GM19239 (cell line): ENCODE results near the gene LRRTM4.

Experiments
- DNase-seq: peaks from one replicate; pipeline ENCODE4 v3.0.0; 2011; ENCODE audit warnings: low spot score; ENCODE audit not compliant: insufficient read length
- FAIRE-seq: peaks from 2 replicates; lab custom pipeline; 2011; peaks lifted over from hg19 to GRCh38; lab: Jason Lieb, UNC

The LRRTM4 gene

DNA sequence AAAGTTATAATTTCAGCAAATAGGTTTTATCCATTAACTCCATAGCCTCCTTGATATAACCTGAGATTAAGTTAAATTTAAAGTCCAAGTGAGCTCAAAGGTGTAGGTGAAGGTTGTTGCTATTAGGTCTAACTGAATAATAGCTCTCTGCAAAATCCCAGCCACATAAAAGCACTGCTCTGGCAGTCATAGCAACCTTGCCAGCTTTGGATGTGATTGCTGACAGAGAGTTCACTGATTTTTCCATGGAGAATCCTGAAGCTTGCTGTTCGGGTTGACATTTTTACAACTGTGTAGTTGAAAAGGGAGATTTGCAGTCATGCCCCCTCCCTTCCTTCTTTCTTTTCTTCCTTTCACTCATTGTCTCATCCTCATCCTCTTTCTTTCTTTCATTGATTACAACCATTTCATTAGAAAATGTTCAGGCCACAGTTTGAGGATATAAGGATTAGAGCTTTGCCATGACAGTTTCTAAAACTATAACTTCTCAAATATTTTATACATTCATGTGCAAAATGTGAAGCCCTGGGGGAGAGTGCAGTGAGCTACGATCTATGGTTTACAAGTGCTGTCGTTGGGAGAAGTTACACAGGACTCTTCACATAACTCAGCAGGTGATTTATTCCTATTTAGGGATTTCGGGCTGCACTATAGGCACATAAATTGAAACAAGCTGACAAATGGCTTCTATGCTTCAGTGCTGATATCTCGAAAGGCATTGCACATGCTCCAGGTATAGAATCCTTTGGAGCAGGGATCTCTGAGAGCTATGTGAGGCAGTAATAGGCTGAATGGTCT lies 193.8 kb downstream of the LRRTM4 start:
- FAIRE-seq (no peak), DNase-seq (no peak)

DNA sequence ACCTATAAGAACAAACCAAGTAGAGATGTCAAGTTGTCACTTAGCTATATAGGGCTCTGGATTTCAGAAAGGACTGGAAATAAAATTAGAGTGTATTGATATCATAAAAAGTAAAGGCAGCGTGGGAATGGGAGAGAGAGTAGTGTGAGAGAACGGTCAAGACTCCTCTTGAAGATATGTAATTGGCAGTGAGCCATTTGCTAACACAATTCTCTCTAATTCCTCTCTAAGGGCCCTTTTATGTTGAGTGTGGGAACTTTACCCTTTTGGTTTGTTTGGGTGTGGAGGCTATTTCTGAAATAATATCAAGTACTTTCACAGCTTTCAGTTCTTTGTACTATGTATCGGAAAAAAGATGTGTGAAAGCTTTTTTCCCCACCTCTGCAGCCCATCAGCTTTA lies 196.8 kb downstream of the LRRTM4 start:
- DNase-seq (no peak), FAIRE-seq (no peak)

DNA sequence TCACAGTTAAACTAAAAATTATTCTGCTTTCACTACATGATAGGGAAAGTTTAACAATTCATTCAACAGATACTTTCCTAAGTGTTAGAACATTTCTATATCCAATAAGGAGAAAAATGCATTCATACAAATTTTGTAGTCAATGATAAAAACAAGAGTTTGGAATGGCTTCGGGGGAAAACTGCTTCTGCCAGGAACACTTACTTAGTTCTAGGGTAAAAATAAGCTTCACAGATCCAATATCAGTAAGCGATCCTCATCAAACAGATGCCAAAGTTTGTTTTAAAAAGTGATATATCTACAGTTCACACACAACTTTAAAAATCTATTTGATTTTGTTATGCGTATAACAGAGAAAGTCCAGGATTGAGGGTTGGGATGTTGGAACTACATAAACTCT lies 199.7 kb downstream of the LRRTM4 start:
- DNase-seq = no peak
- no peak for FAIRE-seq

DNA sequence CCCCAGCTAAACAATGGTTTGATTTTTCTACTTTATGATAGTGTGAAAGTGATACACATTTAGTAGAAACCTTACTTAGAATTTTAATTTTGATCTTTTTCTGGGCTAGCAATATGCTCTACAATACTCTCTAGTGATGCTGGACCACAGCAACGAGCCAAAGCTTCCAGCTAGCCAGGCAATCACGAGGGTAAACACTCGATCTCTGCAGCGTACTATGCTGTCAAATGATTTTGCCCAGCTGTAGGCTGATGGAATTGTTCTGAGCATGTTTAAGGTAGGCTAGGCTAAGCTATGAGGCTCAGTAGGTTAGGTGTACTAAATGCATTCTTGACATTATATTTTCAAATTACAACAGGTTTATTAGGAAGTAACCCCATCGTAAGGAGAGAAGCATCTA lies 207.5 kb downstream of the LRRTM4 start:
- DNase-seq = no peak
- FAIRE-seq = no peak

DNA sequence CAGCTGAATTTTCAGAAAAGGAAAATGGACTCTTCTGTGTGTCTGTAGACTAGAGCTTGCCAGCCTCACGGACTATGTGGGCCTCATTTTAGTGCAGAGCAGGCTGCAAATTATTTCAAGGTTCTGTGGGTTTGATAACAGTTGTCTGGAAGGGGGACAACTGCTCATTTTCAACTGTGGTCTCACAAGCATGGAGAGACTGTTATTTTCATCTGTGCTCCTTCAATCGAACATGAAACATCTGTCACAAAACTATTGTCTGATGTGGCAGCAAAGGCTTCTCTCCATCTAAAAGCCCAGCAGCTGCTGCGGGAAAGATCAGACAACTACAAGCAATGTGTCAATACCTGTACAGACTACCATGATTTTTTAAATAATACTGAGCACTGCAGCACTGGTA lies 211.8 kb downstream of the LRRTM4 start:
- no peak for FAIRE-seq
- no peak for DNase-seq

DNA sequence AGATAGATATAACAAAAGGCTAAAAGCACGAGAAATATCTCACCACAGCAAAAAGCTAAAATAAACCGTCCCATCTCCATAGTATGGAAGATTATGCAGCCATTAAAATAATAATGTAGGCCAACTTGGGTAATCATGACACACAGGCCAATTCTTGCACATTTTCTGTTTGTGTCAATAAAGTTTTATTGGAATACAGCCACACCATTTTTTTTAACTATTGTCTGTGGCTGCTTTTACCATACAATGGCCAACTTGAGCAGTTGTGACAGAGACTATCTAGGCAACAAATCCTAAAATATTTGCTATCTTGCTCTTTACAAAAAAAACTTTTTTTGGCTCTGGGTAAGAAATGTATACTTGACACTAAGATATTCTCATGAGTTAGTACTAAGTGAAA lies 212.5 kb downstream of the LRRTM4 start:
- DNase-seq (no peak), FAIRE-seq (no peak)

DNA sequence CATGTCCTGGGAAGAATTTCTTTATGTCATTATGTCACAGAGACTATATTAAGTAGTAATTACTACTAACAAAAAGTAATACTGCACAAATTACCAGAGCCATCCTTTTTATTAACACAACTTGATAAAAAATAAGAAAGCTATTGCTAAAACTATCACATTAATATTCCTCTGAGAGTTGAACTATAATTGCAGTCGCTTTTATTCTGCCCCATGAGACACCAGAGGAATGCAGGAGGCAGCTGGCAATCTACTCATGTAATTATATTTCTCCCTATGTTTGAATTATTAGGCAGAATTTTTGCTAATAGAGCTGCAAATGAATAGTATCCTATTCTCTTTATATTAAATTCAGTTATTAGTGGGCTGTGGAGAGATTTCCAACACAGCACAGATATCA lies 220.7 kb downstream of the LRRTM4 start:
- FAIRE-seq = no peak
- DNase-seq = no peak

DNA sequence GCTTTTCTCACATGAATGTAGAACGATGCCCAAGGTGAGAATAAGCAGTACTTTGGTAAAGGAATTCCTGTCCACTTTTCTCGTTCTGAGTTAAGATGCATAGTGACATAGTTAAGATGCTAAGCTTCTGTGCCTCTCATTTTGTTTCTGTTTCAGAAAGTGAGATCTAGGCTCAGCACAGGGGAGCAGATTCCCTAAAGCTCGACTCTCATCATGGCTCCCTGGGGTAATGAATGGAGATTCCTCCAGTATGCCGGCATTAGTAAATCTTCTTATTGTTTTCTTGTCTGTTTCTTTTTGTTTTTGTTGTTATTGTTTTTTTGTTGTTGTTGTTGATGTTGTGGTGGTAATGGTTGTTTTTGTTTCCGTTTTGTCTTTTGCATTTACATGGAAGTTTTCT lies 225.4 kb downstream of the LRRTM4 start:
- DNase-seq (no peak), FAIRE-seq (no peak)

DNA sequence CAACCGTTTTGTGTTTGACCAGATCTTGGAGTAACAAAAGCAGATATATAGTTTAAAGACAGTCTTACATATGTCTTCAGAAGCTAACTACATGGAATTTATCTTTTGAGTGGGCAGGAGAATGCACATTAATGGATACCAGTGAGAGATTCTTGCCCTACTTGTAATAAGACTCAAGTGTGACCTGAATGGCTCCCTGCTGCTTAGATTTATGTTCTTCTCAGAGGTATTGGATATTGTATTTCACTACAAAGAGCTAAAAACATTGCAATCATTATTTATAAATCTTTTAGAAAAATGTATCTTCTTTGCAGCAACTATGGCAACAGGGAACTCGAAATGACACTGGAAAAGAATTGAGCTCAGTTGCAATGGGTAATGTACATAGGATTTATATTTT lies 227.7 kb downstream of the LRRTM4 start:
- no peak for FAIRE-seq
- no peak for DNase-seq

DNA sequence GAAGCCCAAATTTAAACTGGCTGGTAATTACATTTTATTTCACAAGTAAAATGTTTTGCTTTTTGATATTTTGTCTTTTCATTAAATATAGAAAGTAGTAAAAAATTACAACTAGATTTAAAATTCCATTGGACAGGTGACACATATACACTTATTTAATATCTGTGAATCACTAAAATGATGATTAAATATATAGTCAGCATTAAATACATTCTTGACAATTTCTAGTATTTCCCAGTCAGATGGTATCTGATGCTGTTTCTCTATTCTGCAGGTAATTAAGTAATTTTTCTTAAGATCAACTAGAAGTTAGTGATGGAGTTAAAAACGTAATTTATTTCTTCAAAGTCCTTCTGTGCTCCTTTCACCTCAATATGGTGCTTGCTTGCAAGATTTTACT lies 237.8 kb downstream of the LRRTM4 start:
- FAIRE-seq = no peak
- DNase-seq = no peak

DNA sequence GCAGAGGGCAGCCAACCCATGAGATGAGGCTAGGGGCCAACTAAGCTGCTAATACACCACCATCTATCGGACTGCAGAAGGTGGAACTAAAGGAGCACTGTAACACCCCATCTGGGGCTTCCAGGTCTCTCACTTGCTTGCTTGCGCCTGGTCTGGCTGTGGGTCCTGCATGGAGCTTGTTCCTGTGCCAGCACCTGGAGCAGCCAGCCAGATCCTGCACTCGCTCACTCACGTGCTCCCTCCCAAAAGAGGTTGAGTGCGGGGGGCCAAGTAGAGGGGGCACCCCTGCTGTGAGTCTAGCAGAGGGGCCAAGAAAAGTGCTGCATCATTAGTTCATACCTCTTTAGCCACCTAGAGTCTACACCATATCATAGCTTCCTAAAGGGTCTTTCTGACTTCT lies 250.9 kb downstream of the LRRTM4 start:
- FAIRE-seq = no peak

DNA sequence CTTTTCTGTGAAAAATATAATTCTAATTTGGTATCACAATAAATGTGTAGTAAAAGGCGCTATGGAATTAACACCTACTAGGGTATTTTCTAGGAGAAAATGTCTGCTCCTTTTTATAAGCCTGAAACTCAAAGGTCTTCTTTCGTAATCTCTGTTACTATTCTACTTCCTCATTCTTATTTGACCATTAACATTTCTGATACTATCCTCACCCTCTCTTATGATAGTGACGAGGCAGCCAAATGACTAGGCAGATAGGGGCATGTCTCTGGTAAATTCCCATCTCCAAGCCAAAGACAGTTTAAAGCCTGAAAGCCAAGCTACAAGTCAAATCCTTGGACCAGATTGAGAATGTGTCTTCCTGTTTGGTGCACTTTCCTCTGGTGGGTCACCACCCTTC lies 251.7 kb downstream of the LRRTM4 start:
- FAIRE-seq (no peak), DNase-seq (no peak)

More for the DNA sequence above, 250.9 kb downstream of the LRRTM4 start:
- no peak for DNase-seq

DNA sequence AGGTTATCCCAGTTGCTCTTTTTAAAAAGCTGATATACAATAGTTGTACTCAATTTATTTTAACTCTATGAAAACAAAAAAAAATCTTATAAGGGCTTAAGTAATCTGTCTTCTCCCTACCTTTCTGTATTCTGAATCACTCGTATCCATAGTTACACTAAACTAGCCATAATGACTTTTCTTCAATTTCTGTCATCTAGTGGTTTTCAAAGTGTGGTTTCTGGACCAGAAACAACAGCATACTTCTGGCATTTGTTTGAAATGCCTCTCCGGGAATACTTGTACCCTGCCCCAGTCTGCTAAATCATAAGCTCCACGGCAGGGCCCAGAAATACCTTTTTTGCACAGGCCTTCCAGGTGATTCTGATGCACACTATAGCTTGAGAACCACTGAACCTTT lies 253.6 kb downstream of the LRRTM4 start:
- DNase-seq = no peak
- no peak for FAIRE-seq

DNA sequence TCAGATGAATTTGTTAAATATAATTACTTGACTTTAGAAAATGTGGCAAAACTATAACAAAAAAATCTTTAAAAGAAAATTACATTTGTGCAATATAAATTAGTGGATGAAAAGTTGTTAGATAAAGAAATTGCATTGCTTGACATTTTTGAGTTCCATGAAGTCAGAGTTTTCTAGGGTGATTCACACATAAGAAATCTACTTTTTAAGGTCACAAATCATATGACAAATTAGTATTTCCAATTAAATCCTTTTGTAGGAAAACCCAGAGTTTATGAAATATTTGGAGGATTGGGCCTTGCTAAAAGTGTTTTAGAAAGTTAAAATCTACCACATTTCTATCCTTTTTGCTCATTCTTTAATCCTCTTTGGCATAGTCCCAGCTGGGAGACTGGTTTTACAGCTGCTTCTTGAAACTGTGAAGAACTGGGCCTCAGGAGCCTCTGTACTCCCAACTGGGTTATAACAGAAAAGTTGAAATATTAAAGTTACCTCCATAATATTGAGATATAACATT lies 289.2 kb downstream of the LRRTM4 start:
- FAIRE-seq (no peak), DNase-seq (no peak)

DNA sequence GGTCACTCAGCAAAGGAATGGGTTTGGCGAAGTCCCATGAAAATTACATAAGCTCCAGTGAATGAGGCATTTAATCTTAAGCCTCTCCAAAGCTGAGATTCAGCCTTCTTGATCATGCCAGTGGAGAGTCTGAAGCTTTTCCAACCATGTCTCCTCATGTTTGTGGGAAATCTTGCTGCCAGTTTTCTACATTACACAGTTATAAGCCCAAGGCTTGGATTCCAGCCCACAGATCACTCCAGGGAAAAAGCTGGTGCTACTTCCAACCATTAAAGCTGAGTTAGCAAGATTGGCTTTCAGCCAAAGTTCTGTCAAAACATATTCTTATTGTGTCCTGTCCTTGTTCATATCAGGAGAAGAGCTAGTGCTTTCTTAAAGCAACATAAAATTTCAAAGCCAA lies 293.8 kb downstream of the LRRTM4 start:
- DNase-seq = no peak
- FAIRE-seq = no peak

DNA sequence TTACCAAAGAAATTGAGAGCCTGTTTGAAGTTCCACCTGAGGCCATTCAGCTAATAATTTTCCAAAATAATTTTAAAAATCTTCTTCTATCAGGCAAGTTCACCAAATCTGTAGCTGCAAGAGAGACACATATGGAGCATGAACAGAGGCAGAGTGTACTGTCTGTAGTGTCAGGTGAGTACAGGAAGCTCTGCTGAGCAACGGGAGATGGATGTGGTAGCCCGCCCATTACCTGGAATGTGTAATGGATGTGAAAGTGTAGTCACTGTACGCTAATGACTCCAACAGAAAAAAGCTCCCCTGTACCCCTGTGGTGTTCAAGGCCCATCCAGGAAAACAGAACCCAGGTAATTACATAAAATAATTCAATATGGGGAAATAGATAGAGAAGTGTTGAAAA lies 311.5 kb downstream of the LRRTM4 start:
- DNase-seq (no peak), FAIRE-seq (no peak)

DNA sequence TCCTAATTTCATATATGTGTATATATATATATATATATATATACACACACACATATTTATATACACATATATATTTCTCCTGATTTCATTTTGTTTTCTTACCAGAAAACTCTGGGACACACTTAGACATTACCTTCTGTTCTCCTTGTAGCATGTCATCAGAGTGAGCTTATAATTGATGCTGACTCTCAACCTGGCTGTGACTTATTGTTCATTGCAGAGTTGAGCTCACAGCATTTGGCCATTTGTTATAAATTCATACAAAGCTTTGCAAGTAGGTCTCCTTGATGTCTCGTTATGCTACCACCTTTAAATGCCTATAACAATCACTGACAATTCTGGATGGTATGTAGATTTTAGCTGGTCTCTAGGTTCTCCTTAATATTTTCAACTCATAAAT lies 314.8 kb downstream of the LRRTM4 start:
- no peak for DNase-seq
- no peak for FAIRE-seq

DNA sequence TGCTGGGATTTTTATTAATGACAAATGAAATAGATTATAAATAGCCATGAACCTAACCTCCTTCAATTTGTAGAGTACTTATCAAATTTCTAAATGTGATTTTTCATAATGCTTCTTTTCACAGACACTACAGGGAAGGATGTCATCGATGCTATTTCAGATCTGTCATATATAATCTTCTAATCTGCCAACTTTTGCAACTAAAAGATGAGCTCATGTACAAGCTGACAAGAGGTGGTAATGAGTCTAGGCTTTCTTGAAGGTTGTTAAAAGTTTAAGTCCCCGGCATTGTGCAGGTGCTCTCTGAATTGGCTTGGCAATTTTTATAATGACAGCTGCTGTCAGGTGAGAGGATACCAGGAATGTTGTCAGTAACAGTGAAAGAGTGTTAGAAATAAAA lies 320.4 kb downstream of the LRRTM4 start:
- FAIRE-seq (no peak), DNase-seq (no peak)

DNA sequence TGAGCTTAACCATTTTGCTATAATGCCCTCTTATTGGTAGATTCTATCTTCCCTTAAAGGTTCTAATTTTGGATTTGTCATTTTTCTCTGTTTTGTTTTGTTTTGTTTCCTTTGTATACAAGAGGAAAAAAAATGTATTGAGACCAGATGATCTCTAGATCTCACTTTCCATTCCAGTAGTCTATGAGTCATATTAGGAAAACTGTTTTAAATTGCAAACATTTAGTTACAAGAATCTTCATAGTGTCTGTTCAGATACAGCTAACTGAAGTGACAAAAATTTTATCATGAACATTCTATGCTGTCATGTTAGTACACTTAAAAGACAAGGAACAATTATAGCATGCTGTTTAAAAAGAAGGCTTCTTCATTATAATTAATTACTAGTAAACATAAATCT lies 322.8 kb downstream of the LRRTM4 start:
- DNase-seq = no peak
- no peak for FAIRE-seq

DNA sequence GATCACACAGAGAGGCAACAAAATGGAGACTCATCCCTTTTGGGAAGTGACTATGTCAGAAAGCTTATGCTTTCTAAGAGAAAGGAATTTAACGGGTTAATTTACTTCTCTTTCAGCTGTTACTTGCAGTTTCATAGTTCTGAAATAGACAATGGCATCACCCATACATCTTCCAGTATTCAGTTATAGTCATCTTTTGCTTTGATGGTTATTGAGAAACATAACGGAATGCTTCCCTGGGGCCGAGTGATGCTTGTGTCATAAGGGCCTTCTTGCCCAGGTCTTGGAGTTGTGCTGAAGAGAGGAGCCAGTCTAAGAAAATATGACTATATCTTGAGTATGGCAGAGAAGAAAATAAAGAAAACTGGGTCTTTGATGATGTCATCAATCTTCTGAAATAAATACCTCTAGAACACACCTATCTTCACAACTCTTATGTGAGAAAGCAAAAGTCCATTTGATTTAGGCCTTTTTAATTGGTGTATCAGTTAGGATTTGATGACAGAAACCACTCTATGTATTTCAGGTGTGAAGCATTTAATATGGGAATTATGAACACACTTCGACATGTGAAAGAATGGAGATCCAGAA lies 328.2 kb downstream of the LRRTM4 start:
- no peak for DNase-seq
- no peak for FAIRE-seq

DNA sequence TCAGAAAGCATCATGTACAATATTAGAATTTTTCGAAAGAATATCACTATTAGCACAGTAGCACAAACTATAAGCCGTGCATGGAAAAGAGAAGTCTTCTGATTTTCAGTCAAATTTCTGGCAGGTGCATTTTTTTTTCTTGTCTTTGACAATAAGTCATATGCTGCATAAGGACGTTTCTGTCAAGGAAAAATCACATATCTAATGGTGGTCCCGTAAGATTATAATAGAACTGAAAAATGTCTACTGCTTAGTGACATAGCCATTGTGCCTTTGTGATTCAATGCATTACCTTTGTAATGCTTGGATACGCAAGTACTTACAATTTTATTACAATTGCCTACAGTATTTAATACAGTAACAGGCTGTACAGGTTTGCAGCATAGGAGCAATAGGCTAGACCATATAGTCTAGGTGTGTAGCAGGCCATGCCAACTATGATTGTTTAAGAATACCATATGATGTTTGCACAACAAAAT lies 329.3 kb downstream of the LRRTM4 start:
- DNase-seq (no peak), FAIRE-seq (no peak)

DNA sequence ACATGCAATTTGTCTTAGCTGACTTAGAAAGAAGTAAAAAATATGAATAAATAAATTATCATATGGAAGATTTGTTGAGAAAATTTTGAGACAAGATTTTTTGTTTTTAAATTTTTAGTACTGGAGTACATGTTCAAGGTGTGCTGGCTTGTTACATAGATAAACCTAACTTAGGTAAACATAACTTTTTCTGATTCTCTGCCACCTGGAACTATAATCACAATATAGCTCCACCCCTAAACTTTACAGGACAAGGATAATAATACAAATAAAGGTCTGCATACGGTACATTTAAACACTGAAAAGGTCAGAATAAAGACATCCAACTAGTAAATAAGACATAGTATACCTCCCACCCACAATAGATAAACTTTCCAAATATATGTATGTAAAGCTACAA lies 330.5 kb downstream of the LRRTM4 start:
- no peak for FAIRE-seq
- no peak for DNase-seq
